C4-2B (cell line): ENCODE data around the gene KLC1.
"Not testable (repeated sequence)": the region's sequence is repeated elsewhere in the genome, so short reads cannot be mapped to it uniquely, and the experiment has no call there.

ENCODE experiments used
- H3K27ac ChIP-seq: fragments of 450-650 bp; 2 replicates; pipeline ENCODE4 v1.5.1; 2017
- ZFX ChIP-seq: fragments of 450-650 bp; IDR thresholded peaks from 2 replicates; pipeline ENCODE4 v1.6.1; 2017
- TF ChIP-seq, protein P1 (sequence below): fragments of 450-650 bp; conservative IDR thresholded peaks from 2 replicates; pipeline ENCODE4 v1.5.1; 2017; ENCODE audit warnings: mild to moderate bottlenecking

KLC1 gene

GRCh38 chr14:103690332-103690731, 61.3 kb downstream of the KLC1 start:
- TF ChIP-seq, protein P1, sequence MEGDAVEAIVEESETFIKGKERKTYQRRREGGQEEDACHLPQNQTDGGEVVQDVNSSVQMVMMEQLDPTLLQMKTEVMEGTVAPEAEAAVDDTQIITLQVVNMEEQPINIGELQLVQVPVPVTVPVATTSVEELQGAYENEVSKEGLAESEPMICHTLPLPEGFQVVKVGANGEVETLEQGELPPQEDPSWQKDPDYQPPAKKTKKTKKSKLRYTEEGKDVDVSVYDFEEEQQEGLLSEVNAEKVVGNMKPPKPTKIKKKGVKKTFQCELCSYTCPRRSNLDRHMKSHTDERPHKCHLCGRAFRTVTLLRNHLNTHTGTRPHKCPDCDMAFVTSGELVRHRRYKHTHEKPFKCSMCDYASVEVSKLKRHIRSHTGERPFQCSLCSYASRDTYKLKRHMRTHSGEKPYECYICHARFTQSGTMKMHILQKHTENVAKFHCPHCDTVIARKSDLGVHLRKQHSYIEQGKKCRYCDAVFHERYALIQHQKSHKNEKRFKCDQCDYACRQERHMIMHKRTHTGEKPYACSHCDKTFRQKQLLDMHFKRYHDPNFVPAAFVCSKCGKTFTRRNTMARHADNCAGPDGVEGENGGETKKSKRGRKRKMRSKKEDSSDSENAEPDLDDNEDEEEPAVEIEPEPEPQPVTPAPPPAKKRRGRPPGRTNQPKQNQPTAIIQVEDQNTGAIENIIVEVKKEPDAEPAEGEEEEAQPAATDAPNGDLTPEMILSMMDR, result no peak
- no peak for TF ChIP-seq ZFX
- H3K27ac ChIP-seq, result no peak overlapping the region

DNA sequence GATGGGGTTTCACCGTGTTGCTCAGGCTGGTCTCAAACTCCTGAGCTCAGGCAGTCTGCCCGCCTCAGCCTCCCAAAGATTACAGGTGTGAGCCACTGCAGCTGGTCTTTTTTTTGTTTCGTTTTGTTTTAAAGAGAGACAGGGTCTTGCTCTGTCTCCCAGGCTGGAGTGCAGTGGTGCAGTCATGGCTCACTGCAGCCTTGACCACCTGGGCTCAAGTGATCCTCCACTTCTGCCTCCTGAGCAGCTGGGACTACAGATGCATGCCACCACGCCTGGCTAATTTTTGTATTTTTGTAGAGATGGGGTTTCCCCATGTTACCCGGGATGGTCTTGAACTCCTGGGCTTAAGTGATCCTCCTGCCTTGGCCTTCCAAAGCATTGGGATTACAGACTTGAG, 62.6 kb downstream of the KLC1 start:
- H3K27ac ChIP-seq, result not testable (repeated sequence)

DNA sequence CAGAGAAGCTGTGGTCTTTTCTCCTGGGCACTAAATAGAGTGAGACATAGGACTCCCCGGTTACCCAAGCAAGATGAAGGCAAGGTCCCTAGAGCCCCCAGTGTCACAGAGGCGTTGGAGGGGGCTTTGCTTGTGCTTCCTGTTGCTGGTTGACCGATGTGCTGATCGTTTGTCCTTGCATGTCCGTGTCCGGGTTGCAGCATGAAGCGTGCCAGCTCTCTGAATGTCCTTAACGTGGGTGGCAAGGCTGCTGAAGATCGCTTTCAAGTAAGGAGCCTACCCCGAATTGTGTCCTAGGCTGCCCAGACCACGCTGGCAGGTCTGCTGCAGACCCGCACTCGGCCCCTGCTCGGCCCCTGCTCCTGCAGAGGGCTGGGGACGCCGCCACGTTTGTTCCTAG, 63.1 kb downstream of the KLC1 start:
- TF ChIP-seq, protein P1, result no peak
- TF ChIP-seq ZFX, result no peak
- peak overlapping the region; percentile 64; the same call in 1 of the 2 replicates for H3K27ac ChIP-seq

GRCh38 chr14:103692871-103693270, 63.9 kb downstream of the KLC1 start:
- peak overlapping the region; percentile 64 for H3K27ac ChIP-seq
- TF ChIP-seq, protein P1, result no peak
- TF ChIP-seq ZFX, result no peak

DNA sequence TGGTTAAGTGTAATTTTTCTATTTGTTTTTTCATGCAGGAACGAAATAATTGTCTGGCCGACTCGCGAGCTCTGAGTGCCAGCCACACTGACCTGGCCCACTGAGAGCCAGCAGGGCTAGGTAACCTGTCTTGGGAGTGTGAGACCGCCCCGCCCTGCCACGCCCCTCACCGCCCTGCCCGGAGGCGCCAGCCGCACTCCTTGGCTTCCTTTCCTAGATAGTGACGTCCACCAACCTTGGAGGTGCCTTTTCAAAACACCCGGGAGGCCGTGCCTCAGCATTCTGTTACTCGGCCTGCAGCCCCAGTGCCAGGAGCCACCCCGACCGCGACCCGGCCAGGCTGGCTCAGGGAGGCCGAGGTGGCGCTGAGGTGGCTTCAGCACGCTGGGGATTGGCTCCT, 64.5 kb downstream of the KLC1 start:
- H3K27ac ChIP-seq, result peak overlapping the region; percentile 64
- TF ChIP-seq ZFX, result no peak
- TF ChIP-seq, protein P1, result no peak

DNA sequence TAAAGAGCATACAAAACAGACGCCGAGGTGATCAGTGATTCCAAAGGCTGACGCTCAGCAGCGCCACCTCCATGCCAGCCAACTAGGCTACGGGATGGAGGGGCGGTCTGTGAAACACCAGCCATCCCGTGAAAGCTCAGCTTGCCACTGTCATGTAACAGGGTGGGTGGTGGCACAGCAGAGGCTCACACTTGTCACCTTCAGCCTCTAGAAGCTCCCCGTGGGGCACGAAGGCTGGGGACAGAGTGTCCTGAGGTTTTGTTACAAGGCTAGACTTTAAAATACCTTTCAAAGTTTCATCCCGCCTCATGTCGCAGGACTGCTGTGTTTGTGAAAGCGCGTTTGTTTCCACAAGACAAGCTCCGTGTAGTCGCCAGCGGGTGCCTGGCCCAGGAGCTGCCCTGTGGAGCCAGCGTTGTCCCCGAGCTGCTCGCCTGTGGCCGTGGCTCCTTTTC, 65.6 kb downstream of the KLC1 start:
- TF ChIP-seq, protein P1, result no peak
- TF ChIP-seq ZFX, result no peak

GRCh38 chr14:103695296-103696069, 66.5 kb downstream of the KLC1 start:
- no peak overlapping the region for H3K27ac ChIP-seq
- TF ChIP-seq ZFX, result no peak
- TF ChIP-seq, protein P1, result no peak

More for the DNA sequence above, 65.6 kb downstream of the KLC1 start:
- no peak overlapping the region; the same call in 1 of the 2 replicates for H3K27ac ChIP-seq

DNA sequence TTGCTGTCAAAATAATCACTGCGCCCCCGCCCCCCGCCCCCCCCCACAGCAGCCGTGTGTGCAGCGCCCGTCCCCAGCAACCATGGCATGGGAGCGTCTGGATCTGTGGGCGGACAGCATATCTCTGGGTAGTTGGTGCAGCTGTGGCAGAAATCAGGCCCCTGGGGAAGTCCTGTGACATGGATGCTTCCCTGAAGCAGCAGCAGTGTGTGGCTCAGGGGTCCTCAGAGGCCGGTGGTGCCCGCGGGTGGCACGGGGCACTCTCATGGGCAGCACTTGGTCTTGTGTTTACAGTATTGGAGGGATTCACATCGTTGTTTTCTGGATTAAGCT, 67.0 kb downstream of the KLC1 start:
- H3K27ac ChIP-seq, result no peak overlapping the region
- no peak for TF ChIP-seq ZFX
- TF ChIP-seq, protein P1, result no peak
